ENCODE data around the gene ZNF593. TPM values are rescaled to one million over a fixed set of nuclear protein-coding genes. Genes with fewer than 3 reads are reported as not detected.

The ZNF593 gene
- total and polyA plus RNA-seq, 9 of the 15 experiments (the other 6 are each of a cell fraction or from before 2014, with no cell fraction given), result 9.8 to 334 (median 48.2) TPM

GRCh38 chr1:26203642-26204318, 34.1 kb downstream of the ZNF593 start:
- DNase-seq (ENCODE audit: extremely low read depth in 1 of 4, low spot score in 3 of 4), result peak in 1 of 4 experiments; percentile 43
- TF ChIP-seq RAD21 (CRISPR knock-in tag; conservative IDR thresholded peaks at IDR 0.05 in 1 of 2, IDR thresholded peaks at IDR 0.05 in 1 of 2) (peak in 1 of 2 experiments; percentile 58; a peak in 2 of 4 replicates), CTCF (IDR thresholded peaks at IDR 0.05 in 2 of 3, conservative IDR thresholded peaks at IDR 0.05 in 1 of 3; ENCODE audit: insufficient read depth in 2 of 3, low read depth in 1 of 3, low read length in 3 of 3) (peak; percentile 33 to 62 (median 58); a peak in 4 of 6 replicates), ZNF347 (CRISPR knock-in tag; IDR thresholded peaks at IDR 0.05; ENCODE audit: low read depth) (no peak), ZBTB33 (CRISPR knock-in tag; IDR thresholded peaks at IDR 0.05) (peak; percentile 50; the same call in 1 of the 2 replicates), ARID3A (IDR thresholded peaks at IDR 0.05; ENCODE audit: borderline replicate concordance, low read depth, low read length) (no peak), TFAP4 (CRISPR knock-in tag; IDR thresholded peaks at IDR 0.05; ENCODE audit: borderline replicate concordance) (0 out of 2 replicates have a peak, but pooled peaks have one; percentile 19)

More at GRCh38 chr1:26203642-26204318, 34.1 kb downstream of the ZNF593 start:
- no TSS peak for BruUV-seq (replicated peaks)
- no peak overlapping the region for H3K4me3 ChIP-seq
- H3K9me1 ChIP-seq (ENCODE audit: control insufficient read depth, insufficient read depth, low read length), result no peaks in the 10 kb centered on the region
- no peak overlapping the region for H2AFZ ChIP-seq (ENCODE audit: low read depth, low read length)
- 27% methylated on average over 9 of the region's 9 CpGs for WGBS (ENCODE audit: insufficient coverage, low coverage, missing lambda C conversion rate)
- H3K4me2 ChIP-seq (ENCODE audit: insufficient read depth, low read length), result no peak overlapping the region
- H3K4me1 ChIP-seq (replicated peaks in 1 of 2; ENCODE audit: control insufficient read depth in 2 of 2, insufficient read depth in 2 of 2, low read length in 2 of 2), result peaks cover 23 to 27% of the 10 kb centered on the region in 2 experiments
- H4K20me1 ChIP-seq (replicated peaks; ENCODE audit: control insufficient read depth, insufficient read depth, low read length), result no peaks in the 10 kb centered on the region
- intact Hi-C loops (cut with micrococcal nuclease), result no loop called here
- no peaks in the 10 kb centered on the region for H3K9me3 ChIP-seq (replicated peaks; ENCODE audit: control insufficient read depth, insufficient read depth, low read depth, low read length)
- H3K27ac ChIP-seq (ENCODE audit: extremely low read depth, low read depth, low read length), result no peak overlapping the region
- peak overlapping the region in 1 of 2 experiments; percentile 45; a peak in 1 of 4 replicates for H3K9ac ChIP-seq (ENCODE audit: insufficient read depth in 1 of 2, low read depth in 2 of 2, low read length in 2 of 2)
- no peaks in the 10 kb centered on the region for H3K36me3 ChIP-seq (ENCODE audit: control insufficient read depth, insufficient read depth, low read length)
- ChIA-PET CTCF (ENCODE audit: low intra/inter-chr PET ratio) (no interaction called here), POLR2A (interaction anchor here (0.6 to 1.3 kb wide), 6 partner anchors 10 to 74 kb away, joined by 3 to 5 read pairs (median 4); no protein-coding TSS in a partner anchor)
- in situ Hi-C loops (cut with MboI), result no loop called here
- no peaks in the 10 kb centered on the region for H3K79me2 ChIP-seq (ENCODE audit: control insufficient read depth, insufficient read depth, low read length)
- no peaks in the 10 kb centered on the region for H3K27me3 ChIP-seq (ENCODE audit: control insufficient read depth in 2 of 2, insufficient read depth in 2 of 2, low read length in 2 of 2)
- ATAC-seq (no peak), FAIRE-seq (no peak)
